ENCODE measurements around the gene PDPK1.

Gene PDPK1

GRCh38 chr16:2529061-2529931 lies 8.5 kb upstream of the PDPK1 start:
- Histone ChIP-seq H2BK15ac (ENCODE audit: low read depth, poor library complexity, severe bottlenecking) (no peak overlapping the region), H3K36me3 (ENCODE audit: control insufficient read depth in 1 of 2, insufficient read depth in 2 of 2, low read depth in 1 of 2, low read length in 2 of 2) (peaks cover 60 to 63% of the 10 kb centered on the region in 2 experiments), H3K9me3 (ENCODE audit: control insufficient read depth, low read length) (no peaks in the 10 kb centered on the region), H2BK5ac (ENCODE audit: low read depth, low read length, poor library complexity, severe bottlenecking) (no peak overlapping the region), H3K4ac (ENCODE audit: low read depth in 1 of 2, low read length in 2 of 2) (no peak overlapping the region), H3K27ac (ENCODE audit: low read length, poor library complexity, severe bottlenecking) (no peak overlapping the region), H3K18ac (ENCODE audit: low read depth in 1 of 2, low read length in 2 of 2) (no peak overlapping the region), H3K4me2 (ENCODE audit: low read length, poor library complexity, severe bottlenecking) (no peak overlapping the region), H2AK5ac (ENCODE audit: low read length, severe bottlenecking) (no peak overlapping the region), H3K4me3 (ENCODE audit: insufficient read depth in 1 of 2, low read depth in 1 of 2, low read length in 2 of 2) (no peak overlapping the region), H3K27me3 (ENCODE audit: control insufficient read depth in 1 of 2, insufficient read depth in 1 of 2, low read length in 2 of 2) (no peaks in the 10 kb centered on the region), H2AFZ (ENCODE audit: low read depth, low read length) (no peak overlapping the region), H3K4me1 (ENCODE audit: control insufficient read depth, insufficient read depth, low read depth, low read length) (peaks cover 17% of the 10 kb centered on the region), H3K23ac (ENCODE audit: low read length in 2 of 2) (no peak overlapping the region), H3K14ac (ENCODE audit: low read length in 2 of 2) (no peak overlapping the region), H2BK12ac (ENCODE audit: low read length in 2 of 2) (no peak overlapping the region), H4K91ac (ENCODE audit: low read length) (no peak overlapping the region), H2BK120ac (ENCODE audit: low read depth, low read length) (no peak overlapping the region), H4K8ac (ENCODE audit: low read length) (no peak overlapping the region), H3K9ac (ENCODE audit: low read length) (no peak overlapping the region), H3K79me1 (replicated peaks; ENCODE audit: low read length, poor library complexity, severe bottlenecking) (peaks cover 37% of the 10 kb centered on the region)
- no peak for DNase-seq
- 94% methylated on average over 32 of the region's 32 CpGs for WGBS

DNA sequence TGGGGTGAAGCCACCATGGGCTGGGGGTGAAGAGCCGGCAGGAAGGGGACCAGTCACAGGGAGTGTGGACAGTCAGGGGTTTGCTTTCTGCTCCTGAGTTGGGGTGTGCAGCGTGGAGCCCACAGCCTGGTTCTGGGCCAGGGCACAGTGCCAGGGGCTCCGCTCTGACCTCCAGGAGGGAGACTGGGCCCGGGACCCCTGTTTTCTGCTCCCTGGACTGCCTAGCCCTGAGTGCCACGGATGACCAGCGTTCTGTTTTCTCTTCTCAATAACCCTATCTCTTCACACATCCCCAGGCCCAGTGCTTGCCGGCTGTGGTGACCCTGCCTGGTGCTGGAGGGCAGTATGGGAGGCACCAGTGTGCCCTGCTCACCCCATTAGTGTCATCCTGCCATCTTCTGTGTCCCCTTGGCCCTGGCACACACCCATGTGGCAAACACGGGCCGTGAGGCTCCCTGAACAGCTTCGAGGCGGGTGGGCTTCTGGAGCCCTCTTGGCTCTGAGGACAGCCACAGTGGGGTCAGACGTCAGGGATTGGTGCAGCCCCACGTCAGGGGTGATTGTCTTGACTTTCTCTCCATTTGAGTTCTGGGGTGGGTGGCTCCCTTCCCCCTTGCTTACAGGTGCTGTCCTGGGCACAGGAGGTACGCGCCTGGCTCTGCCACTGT lies 7.7 kb upstream of the PDPK1 start:
- no peaks in the 10 kb centered on the region for H3K9me3 ChIP-seq (ENCODE audit: control insufficient read depth, low read length)
- H2BK12ac ChIP-seq (ENCODE audit: low read length in 2 of 2), result no peak overlapping the region
- H2BK5ac ChIP-seq (ENCODE audit: low read depth, low read length, poor library complexity, severe bottlenecking), result no peak overlapping the region
- H3K27ac ChIP-seq (ENCODE audit: low read length, poor library complexity, severe bottlenecking), result no peak overlapping the region
- no peak for DNase-seq
- 91% methylated on average over 15 of the region's 15 CpGs for WGBS
- H4K91ac ChIP-seq (ENCODE audit: low read length), result no peak overlapping the region
- no peaks in the 10 kb centered on the region for H3K27me3 ChIP-seq (ENCODE audit: control insufficient read depth in 1 of 2, insufficient read depth in 1 of 2, low read length in 2 of 2)
- no peak overlapping the region for H2BK120ac ChIP-seq (ENCODE audit: low read depth, low read length)
- no peak overlapping the region for H3K4ac ChIP-seq (ENCODE audit: low read depth in 1 of 2, low read length in 2 of 2)
- H2BK15ac ChIP-seq (ENCODE audit: low read depth, poor library complexity, severe bottlenecking), result no peak overlapping the region
- no peak overlapping the region for H3K9ac ChIP-seq (ENCODE audit: low read length)
- peak overlapping the region in 1 of 2 experiments; percentile 63 for H3K23ac ChIP-seq (ENCODE audit: low read length in 2 of 2)
- no peak overlapping the region for H3K14ac ChIP-seq (ENCODE audit: low read length in 2 of 2)
- peaks cover 52 to 55% of the 10 kb centered on the region in 2 experiments for H3K36me3 ChIP-seq (ENCODE audit: control insufficient read depth in 1 of 2, insufficient read depth in 2 of 2, low read depth in 1 of 2, low read length in 2 of 2)
- H3K4me2 ChIP-seq (ENCODE audit: low read length, poor library complexity, severe bottlenecking), result no peak overlapping the region
- peaks cover 33% of the 10 kb centered on the region for H3K79me1 ChIP-seq (replicated peaks; ENCODE audit: low read length, poor library complexity, severe bottlenecking)
- H3K4me3 ChIP-seq (ENCODE audit: insufficient read depth in 1 of 2, low read depth in 1 of 2, low read length in 2 of 2), result no peak overlapping the region
- peaks cover 17% of the 10 kb centered on the region for H3K4me1 ChIP-seq (ENCODE audit: control insufficient read depth, insufficient read depth, low read depth, low read length)
- no peak overlapping the region for H4K8ac ChIP-seq (ENCODE audit: low read length)
- no peak overlapping the region for H3K18ac ChIP-seq (ENCODE audit: low read depth in 1 of 2, low read length in 2 of 2)
- H2AK5ac ChIP-seq (ENCODE audit: low read length, severe bottlenecking), result peak overlapping the region; percentile 13
- H2AFZ ChIP-seq (ENCODE audit: low read depth, low read length), result no peak overlapping the region

DNA sequence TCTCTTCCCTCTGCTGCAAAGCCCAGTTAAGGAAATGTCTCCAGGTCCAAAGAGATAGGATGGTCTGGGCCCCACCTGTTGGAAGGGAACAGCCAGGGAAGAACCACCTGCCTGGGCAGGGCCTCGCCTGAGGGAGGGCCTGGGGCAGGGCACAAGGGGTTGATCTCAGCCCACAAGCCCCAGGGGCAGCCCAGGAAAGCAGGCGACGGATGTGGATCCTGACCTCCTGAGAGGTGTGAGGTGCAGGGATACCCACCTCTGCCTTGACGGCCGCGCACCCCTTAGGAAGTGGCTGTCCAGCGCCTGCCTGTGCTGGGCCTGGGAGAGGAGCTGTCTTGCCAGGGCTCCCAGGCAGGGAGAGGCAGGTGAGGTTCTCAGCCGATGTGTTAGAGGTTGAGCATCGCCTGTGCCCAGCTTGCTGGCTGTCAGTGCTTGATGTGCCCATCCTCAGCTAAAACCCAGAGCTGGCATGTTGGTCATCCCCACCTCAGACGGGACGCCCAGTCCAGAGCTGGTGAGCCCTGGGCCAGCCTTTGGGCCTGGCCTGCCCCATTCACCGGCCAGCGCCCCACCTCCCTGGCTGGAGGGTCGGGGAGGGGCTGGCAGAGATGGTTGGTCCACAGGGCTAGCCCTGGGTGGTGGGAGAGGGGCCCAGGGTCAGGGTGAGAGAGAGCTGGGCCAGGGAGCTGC lies 7.0 kb upstream of the PDPK1 start:
- H3K9me3 ChIP-seq (ENCODE audit: control insufficient read depth, low read length), result no peaks in the 10 kb centered on the region
- H4K8ac ChIP-seq (ENCODE audit: low read length), result no peak overlapping the region
- no peak overlapping the region for H3K4ac ChIP-seq (ENCODE audit: low read depth in 1 of 2, low read length in 2 of 2)
- H2BK5ac ChIP-seq (ENCODE audit: low read depth, low read length, poor library complexity, severe bottlenecking), result no peak overlapping the region
- H3K18ac ChIP-seq (ENCODE audit: low read depth in 1 of 2, low read length in 2 of 2), result no peak overlapping the region
- no peak overlapping the region for H2BK15ac ChIP-seq (ENCODE audit: low read depth, poor library complexity, severe bottlenecking)
- H4K91ac ChIP-seq (ENCODE audit: low read length), result peak overlapping the region; percentile 43
- H3K36me3 ChIP-seq (ENCODE audit: control insufficient read depth in 1 of 2, insufficient read depth in 2 of 2, low read depth in 1 of 2, low read length in 2 of 2), result peaks cover 49 to 52% of the 10 kb centered on the region in 2 experiments
- H3K23ac ChIP-seq (ENCODE audit: low read length in 2 of 2), result no peak overlapping the region
- H3K79me1 ChIP-seq (replicated peaks; ENCODE audit: low read length, poor library complexity, severe bottlenecking), result peaks cover 33% of the 10 kb centered on the region
- peak overlapping the region; percentile 87 for H3K9ac ChIP-seq (ENCODE audit: low read length)
- H3K14ac ChIP-seq (ENCODE audit: low read length in 2 of 2), result no peak overlapping the region
- no peak overlapping the region for H2AFZ ChIP-seq (ENCODE audit: low read depth, low read length)
- DNase-seq, result no peak
- H3K27ac ChIP-seq (ENCODE audit: low read length, poor library complexity, severe bottlenecking), result no peak overlapping the region
- H2AK5ac ChIP-seq (ENCODE audit: low read length, severe bottlenecking), result peak overlapping the region; percentile 49
- no peaks in the 10 kb centered on the region for H3K27me3 ChIP-seq (ENCODE audit: control insufficient read depth in 1 of 2, insufficient read depth in 1 of 2, low read length in 2 of 2)
- H3K4me3 ChIP-seq (ENCODE audit: insufficient read depth in 1 of 2, low read depth in 1 of 2, low read length in 2 of 2), result no peak overlapping the region
- no peak overlapping the region for H2BK12ac ChIP-seq (ENCODE audit: low read length in 2 of 2)
- 88% methylated on average over 14 of the region's 14 CpGs for WGBS
- no peak overlapping the region for H2BK120ac ChIP-seq (ENCODE audit: low read depth, low read length)
- H3K4me2 ChIP-seq (ENCODE audit: low read length, poor library complexity, severe bottlenecking), result no peak overlapping the region
- peaks cover 17% of the 10 kb centered on the region for H3K4me1 ChIP-seq (ENCODE audit: control insufficient read depth, insufficient read depth, low read depth, low read length)

DNA sequence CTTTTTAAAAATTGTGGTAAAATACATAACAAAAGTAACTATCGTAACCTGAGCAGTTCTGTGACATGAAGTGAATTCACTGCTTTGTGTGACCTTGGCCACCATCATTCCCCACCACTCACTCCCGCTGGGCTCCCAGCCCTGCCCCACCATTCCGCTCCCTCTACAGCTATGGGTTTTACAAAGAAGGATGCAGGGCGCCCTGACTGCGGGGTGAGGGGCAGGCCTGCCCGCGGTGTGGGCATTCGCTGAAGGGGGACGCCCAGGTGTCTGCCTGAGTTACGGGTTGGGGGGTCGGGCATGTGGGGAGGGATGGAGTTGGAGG lies 6.5 kb upstream of the PDPK1 start, which contains the start of gene CEMP1:
CEMP1 (minus strand) TSS at position 38 of the 325 bp plus-strand sequence. CDS start 335 bp downstream, outside the sequence.
- H3K4me3 ChIP-seq (ENCODE audit: insufficient read depth in 1 of 2, low read depth in 1 of 2, low read length in 2 of 2), result peak within 1 kb of the TSS; percentile 65 to 86
- peak within 1 kb of the TSS; percentile 71 for H2BK120ac ChIP-seq (ENCODE audit: low read depth, low read length)
- H4K8ac ChIP-seq (ENCODE audit: low read length), result peak within 1 kb of the TSS; percentile 92
- H2BK5ac ChIP-seq (ENCODE audit: low read depth, low read length, poor library complexity, severe bottlenecking), result no peak within 1 kb of the TSS
- H3K27me3 ChIP-seq (ENCODE audit: control insufficient read depth in 1 of 2, insufficient read depth in 1 of 2, low read length in 2 of 2), result no peaks in the 10 kb centered on the region
- peak within 1 kb of the TSS; percentile 86 for H2BK15ac ChIP-seq (ENCODE audit: low read depth, poor library complexity, severe bottlenecking)
- peak within 1 kb of the TSS; percentile 94 for H3K4me2 ChIP-seq (ENCODE audit: low read length, poor library complexity, severe bottlenecking)
- peaks cover 17% of the 10 kb centered on the region for H3K4me1 ChIP-seq (ENCODE audit: control insufficient read depth, insufficient read depth, low read depth, low read length)
- 22% methylated on average over 9 of the region's 11 CpGs for WGBS
- peak within 1 kb of the TSS; percentile 22 for H3K27ac ChIP-seq (ENCODE audit: low read length, poor library complexity, severe bottlenecking)
- H2BK12ac ChIP-seq (ENCODE audit: low read length in 2 of 2), result peak within 1 kb of the TSS; percentile 8 to 78
- H3K9me3 ChIP-seq (ENCODE audit: control insufficient read depth, low read length), result no peaks in the 10 kb centered on the region
- peak within 1 kb of the TSS; percentile 36 for H2AFZ ChIP-seq (ENCODE audit: low read depth, low read length)
- peak within 1 kb of the TSS in 1 of 2 experiments; percentile 63 for H3K23ac ChIP-seq (ENCODE audit: low read length in 2 of 2)
- peaks cover 27% of the 10 kb centered on the region for H3K79me1 ChIP-seq (replicated peaks; ENCODE audit: low read length, poor library complexity, severe bottlenecking)
- peak within 1 kb of the TSS; percentile 53 for H4K91ac ChIP-seq (ENCODE audit: low read length)
- H3K18ac ChIP-seq (ENCODE audit: low read depth in 1 of 2, low read length in 2 of 2), result peak within 1 kb of the TSS; percentile 65 to 92
- peak within 1 kb of the TSS; percentile 96 for H3K9ac ChIP-seq (ENCODE audit: low read length)
- no peak for DNase-seq
- H3K14ac ChIP-seq (ENCODE audit: low read length in 2 of 2), result peak within 1 kb of the TSS in 1 of 2 experiments; percentile 94
- peak within 1 kb of the TSS; percentile 49 for H2AK5ac ChIP-seq (ENCODE audit: low read length, severe bottlenecking)
- H3K36me3 ChIP-seq (ENCODE audit: control insufficient read depth in 1 of 2, insufficient read depth in 2 of 2, low read depth in 1 of 2, low read length in 2 of 2), result peaks cover 44 to 47% of the 10 kb centered on the region in 2 experiments
- H3K4ac ChIP-seq (ENCODE audit: low read depth in 1 of 2, low read length in 2 of 2), result peak within 1 kb of the TSS; percentile 66 to 68
